GM12874 (cell line): ENCODE data around the gene RASSF6.
A peak's percentile ranks its signal among the peaks of the same experiment; 100 is the strongest.

ENCODE experiments used
- CTCF ChIP-seq: IDR thresholded peaks from 2 replicates; pipeline ENCODE4 v1.5.1; 2011; ENCODE audit warnings: low read depth, mild to moderate bottlenecking, control low read depth, low read length, moderate library complexity; ENCODE audit not compliant: insufficient read depth

RASSF6 gene

GRCh38 chr4:73661646-73662119, 41.4 kb upstream of the RASSF6 start:
- TF ChIP-seq CTCF: no peak

GRCh38 chr4:73660808-73661207, 40.6 kb upstream of the RASSF6 start:
- no peak for TF ChIP-seq CTCF

- TF ChIP-seq CTCF: peak; percentile 51
These were observed 33.5 kb upstream of the RASSF6 start for GRCh38 chr4:73653695-73654106.

GRCh38 chr4:73650250-73650649, 30.0 kb upstream of the RASSF6 start:
- no peak for TF ChIP-seq CTCF

- TF ChIP-seq CTCF: no peak
These were observed 28.2 kb upstream of the RASSF6 start for GRCh38 chr4:73648478-73648877.

GRCh38 chr4:73646117-73646516, 25.9 kb upstream of the RASSF6 start:
- no peak for TF ChIP-seq CTCF

GRCh38 chr4:73631565-73632226, 11.5 kb upstream of the RASSF6 start:
- no peak for TF ChIP-seq CTCF

GRCh38 chr4:73621357-73621756, 1.1 kb upstream of the RASSF6 start:
- TF ChIP-seq CTCF: no peak
